NCI-H2196 treated with DMSO at 0.1 percent for 48 hours (cell line): Measurements from ENCODE around the gene KLK7.
A peak's percentile ranks its signal among the peaks of the same experiment; 100 is the strongest.

Source experiments
- DNase-seq: peaks from one replicate; lab custom pipeline; 2025; ENCODE audit not compliant: unreplicated experiment; lab: John Stamatoyannopoulos, UW

Gene KLK7

DNA sequence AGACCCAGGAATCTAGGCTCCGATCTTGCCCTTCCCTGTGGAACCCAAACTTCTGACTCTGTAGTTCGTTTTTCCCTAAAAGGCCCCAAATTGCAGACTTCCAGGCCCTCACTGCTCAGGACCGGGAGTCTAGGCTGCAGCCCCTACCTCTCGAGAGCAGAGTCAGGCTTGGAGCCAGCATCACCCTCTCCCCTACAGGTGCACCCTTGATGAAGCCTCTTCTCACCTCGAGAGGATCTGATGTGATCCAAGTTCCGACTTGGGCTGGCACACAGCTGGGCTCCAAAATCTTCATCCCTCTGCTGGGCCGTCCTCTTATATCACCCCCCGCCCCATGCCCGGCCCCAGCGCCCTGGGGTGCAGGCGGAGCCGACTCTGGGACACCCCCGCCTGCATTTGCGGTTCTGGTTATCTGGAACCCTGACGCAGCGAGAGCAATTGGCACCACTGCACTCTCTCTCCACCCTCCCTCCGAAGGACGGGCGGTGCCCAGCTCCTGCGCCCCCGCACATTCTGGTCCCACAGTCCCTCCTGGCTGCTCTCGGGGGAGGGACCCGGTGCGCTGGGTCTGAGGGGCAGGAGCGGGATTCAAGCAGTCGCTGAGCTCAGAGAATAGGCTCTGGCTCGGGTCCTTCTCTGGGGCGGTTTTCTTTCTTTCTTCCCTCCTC lies at the start of gene KLK7:
Gene KLK7, minus strand, starts transcription at position 293 of the 668 bp plus-strand sequence. CDS start 1,518 bp downstream, outside the sequence.
- DNase-seq: no peak

DNA sequence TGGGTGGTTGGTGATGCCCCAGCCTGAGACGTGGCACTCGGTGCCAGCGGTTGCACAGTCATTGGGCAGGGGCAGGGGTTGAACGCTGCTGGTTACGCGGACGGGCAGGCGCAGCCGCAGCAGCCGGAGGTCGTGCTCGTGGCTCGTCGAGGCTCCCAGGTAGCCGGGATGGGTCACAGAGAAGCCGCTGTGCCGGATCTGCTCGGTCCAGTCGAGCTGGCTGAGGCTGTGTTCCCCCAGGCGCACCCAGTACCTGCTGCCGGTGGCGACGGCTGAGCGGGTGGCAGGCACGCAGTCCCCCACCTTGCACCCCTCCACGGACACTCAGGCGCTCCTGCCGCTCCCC lies 48.1 kb upstream of the KLK7 start:
- no peak for DNase-seq

DNA sequence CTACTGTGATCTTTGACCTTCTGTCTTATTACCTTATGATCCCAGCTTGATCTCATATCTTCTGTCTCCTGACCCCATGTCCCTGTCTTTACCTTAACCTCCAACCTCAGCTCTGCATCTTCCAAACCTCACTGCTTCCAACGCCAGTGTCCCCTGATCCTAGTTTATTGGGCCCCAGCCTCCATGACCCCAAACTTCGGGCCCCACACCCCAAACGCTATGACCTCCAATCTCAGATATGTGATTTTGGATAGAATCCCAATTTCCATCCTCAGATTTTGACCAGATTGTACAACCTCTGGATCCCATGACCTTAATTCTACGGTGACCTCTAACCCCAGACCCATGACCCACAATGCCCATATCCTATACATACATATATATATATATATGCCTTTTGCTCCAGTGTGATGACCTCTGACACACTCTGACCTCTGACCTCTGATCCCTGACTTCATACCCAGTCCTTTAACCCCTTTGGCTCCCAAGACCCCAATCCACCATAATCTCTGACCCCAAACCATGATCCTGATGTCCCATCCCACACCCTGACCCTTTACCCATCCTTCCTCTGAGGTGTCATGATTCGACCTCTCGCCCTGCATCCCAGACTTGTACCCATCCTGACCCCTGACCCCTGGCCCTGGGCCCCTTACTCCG lies 47.6 kb upstream of the KLK7 start:
- DNase-seq: no peak

DNA sequence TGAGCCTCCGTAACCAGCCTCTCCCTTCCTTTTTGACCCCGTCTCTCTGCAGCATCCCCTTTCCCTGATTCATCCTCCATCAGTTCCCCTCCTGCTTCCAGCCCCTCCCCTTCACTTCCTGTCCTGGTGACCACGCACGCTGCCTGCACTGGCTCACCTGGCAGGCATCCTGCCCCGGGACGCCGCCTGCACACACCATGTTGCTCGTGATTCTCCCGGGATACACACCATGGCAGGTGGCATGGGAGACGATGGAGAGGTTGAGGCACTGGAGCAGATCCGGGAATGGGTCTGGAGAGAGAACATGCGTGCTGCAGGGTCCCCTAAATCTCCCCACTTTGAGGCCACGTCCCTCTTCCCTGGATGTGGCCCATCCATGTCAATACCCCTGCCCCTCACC lies 46.9 kb upstream of the KLK7 start:
- no peak for DNase-seq

DNA sequence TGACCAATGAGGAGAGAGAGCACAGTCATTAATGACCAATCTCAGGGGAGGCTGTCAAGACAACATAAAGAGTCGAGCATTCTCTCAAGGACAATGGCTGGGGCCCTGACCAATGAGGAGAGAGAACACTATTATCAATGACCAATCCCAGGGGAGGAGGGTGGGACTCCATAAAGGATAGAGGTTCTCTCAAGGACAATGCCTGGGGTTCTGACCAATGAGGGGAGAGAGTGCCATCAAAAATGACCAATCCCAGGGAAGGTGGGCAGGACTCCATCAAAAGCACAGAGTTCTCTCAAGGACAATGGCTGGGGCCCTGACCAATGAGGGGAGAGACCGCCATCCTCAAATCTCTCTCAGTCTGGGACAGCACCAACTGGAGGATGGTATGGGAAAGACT lies 46.0 kb upstream of the KLK7 start:
- no peak for DNase-seq

DNA sequence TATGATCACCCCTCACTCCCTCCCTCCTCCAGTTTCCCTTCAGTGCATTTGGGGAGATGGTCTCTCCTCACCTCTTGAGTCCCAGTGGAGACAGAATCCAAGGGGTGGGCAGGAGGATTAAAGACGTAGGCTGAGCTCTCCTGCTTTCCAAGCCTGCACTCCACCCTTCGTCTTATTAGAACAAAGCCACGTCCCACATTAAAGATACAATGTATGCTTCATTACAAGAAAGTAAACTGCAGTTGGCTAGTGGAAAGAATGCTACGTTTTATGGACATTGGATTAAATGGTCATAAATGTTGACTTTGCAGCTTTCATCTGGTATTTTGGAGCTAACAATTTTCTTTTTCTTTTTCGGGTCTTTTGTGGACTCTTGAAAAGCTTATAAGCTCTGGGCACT lies 44.2 kb upstream of the KLK7 start:
- DNase-seq: no peak

DNA sequence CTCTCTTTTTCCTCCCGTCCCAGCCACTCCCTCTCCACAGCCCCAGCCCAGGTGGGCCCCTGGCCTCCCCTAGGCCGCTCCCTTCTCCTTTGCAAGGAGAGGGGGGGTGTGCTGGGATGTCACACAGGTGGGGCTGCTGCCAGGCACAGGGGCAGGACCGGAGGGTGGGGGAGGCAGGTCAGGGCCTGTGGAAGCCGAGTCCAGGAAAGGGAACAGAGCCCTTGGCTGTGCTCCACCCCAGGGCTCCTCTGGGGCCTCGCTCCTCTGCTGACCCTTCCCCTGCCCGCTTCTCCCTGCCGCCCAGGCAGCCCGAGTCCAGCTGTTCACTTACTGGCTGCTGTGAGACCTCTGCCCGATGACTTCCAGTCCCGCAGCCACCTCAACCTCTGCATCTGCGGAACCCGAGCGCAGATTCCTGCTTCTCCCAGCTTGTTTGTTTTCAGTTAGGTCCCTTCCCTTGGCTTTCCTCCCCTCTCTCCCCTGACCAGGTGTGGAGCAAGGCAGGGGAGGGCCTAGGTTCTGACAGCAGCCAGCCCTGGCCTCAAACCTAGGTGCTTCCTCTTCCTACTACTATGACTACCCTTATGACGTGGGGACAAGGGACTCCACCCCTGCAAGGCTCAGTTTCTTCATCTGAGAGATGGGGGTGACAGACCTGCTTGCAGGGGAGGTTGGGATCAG lies 43.5 kb upstream of the KLK7 start:
- DNase-seq: no peak

DNA sequence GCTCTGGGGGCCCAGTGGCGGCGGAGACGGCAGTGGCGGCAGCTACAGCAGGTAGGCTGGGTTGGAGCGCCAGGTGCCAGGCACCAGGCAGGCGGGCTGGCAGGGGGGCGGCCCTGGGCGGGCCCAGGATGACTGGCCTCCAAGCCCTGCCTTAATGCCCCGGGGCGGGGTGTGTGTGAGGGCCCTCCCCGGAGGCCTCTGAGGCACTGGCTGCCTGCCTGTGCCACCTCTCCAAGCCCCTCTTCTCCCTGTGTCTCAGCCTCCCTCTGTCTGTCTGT lies 42.8 kb upstream of the KLK7 start, which contains the start of gene KLK11:
Gene KLK11, minus strand, starts transcription at position 63 of the 278 bp plus-strand sequence. CDS start 985 bp downstream, outside the sequence.
- DNase-seq: peak; percentile 63

DNA sequence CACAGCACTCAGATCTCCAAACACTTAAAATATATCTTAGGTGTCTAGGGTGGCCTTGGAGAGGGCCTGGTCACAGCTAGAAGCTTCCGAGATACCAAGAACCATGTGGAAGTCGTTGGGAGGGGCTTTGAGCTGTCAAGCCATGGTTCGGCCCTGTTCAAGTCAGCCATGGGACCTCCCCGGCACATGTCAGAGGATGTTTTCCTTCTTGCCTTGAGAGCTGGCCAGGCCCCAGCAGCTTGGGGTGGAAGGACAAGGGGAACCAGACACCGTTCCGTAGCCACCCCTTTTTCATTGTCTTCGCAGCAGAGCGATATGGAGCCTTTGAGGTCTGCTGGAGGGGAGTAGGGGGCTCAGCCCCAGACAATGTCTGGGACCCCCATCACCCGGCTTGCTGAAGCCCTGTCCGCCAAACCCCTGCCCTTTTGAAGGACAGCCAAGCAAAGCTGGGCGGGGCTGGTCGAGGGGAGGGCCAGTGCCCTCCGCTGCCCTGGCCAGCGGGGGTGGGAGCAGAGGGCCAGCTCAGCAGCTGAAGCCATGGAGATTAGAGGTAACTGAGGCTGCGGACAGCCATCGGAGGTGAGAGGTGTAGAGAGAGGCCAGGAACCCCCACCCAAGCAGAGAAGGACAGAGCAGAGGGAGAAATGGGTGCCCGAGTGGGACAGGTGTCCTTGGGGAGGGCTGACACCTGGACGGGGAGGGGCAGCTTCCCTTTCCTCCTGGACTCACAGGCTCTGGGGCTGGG lies 42.3 kb upstream of the KLK7 start:
- DNase-seq: peak; percentile 63

DNA sequence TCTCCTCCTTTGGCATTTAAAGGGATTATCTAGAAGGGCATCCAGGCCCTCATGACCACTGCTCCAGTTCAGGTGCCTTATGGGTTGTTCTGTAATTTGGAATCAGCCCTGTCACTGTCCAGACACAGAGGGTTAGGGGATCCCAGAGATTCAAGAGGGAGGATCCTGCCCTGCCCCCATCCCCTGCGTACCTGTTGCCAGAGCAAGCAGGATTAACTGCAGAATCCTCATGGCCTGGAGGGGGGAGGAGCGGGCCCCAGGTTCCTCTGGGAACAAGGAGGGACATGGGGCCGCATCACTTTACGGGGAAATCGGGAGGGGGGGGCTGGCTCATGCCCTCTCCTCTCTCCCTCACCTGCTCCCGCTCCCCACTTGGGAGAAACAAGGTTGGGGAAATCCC lies 41.7 kb upstream of the KLK7 start:
- no peak for DNase-seq

DNA sequence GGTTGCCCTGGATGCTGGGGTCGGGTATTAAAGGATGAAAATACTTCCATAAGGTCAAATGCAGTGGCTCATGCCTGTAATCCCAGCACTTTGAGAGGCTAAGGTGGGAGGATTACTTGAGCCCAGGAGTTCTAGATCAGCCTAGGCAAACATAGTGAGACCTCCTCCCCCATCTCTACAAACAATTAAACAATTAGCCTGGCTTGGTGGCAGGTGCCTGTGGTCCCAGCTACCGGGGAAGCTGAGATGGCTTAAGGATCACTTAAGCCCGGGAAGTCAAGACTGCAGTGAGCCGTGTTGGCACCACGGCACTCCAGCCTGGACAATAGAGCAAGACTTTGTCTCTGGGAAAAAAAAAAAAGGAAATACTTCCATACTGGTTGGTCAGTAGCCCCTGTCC lies 41.2 kb upstream of the KLK7 start:
- DNase-seq: peak; percentile 58

DNA sequence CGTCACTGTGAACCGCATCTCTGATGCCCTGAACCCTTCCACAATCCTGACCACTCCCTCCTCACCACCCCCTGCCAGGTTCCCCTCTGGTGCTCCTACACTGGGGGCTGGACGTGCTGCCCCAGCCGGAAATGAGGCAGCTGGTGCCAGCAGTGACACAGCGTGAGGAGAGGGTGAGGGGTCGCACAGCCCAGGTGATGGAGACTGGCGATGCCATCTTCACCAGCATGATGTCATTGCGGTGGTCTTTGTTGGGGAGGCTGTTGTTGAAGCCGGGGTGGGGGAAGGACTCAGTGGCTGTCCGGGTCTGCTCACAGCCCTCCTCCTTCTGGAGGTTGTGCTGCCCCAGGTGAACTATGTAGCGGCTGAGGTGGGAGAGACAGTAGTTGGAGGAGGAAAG lies 40.2 kb upstream of the KLK7 start:
- DNase-seq: no peak

DNA sequence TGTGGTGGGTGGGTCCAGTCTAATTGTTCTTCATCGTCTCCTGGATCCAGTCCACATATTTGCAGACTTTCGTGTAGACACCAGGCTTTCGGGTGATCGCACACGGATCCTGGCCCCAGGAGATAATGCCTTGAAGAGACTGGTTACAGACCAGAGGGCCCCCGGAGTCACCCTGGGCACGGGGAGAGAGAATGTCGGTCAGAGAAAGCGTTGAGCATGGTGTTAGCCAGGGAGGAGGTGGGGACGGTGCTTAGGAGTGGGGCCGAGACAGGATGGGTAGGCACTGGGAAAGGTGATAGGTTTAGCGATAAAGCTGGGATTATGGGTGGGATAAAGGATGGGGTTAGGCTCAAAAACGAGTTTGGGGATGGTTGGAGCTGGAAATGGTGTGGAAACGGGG lies 38.8 kb upstream of the KLK7 start:
- no peak for DNase-seq

DNA sequence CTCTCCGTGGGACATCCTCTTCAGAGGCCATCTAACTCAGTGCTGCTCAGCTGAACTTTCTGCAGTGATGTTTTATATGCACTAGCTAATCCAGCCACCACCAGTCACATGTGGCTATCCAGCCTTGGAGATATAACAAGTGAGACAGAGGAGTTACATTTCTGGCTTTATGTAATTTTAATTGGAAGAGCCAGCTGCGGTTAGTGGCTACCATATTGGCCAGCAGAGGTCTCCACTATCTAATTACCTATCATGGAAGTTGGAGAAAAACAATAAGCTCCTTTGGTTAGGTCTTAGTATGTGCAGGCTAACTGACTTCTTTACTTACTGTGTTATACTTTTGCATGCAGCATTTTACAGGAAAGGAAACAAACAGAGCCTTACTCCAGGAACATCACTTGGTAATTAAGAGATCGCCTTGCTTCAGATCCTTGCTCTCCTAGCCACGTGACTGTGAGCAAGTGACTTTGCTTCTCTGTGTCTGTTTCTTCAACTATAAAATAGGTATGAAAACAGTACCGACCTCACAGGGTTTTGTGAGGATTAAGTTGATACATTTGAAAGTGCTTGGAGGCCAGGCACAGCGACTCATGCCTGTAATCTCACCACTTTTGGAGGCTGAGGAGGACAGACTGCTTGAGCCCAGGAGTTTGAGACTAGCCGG lies 37.4 kb upstream of the KLK7 start:
- DNase-seq: peak; percentile 70

DNA sequence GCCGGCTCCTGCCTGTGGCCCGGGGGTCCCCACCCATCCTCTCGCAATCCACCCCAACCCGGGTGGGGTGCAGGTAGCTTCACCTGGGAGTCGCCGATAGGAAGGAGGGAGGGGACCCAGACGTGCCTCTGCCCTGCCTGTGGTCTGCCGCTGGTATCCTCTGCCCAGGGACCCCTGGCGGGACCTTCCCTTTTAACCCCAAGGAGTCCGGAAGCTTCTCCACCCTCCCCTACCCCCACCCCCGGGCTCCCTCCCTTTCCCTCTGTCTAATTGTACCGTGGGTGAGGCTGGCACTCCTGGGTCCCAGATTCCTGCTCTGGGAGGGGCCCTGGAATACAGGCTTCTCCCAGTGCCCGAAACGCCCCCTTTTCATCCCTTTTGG lies 35.8 kb upstream of the KLK7 start, which contains the start of gene KLK10:
Gene KLK10, minus strand, starts transcription at position 166 of the 382 bp plus-strand sequence. CDS start 579 bp downstream, outside the sequence.
- DNase-seq: no peak

DNA sequence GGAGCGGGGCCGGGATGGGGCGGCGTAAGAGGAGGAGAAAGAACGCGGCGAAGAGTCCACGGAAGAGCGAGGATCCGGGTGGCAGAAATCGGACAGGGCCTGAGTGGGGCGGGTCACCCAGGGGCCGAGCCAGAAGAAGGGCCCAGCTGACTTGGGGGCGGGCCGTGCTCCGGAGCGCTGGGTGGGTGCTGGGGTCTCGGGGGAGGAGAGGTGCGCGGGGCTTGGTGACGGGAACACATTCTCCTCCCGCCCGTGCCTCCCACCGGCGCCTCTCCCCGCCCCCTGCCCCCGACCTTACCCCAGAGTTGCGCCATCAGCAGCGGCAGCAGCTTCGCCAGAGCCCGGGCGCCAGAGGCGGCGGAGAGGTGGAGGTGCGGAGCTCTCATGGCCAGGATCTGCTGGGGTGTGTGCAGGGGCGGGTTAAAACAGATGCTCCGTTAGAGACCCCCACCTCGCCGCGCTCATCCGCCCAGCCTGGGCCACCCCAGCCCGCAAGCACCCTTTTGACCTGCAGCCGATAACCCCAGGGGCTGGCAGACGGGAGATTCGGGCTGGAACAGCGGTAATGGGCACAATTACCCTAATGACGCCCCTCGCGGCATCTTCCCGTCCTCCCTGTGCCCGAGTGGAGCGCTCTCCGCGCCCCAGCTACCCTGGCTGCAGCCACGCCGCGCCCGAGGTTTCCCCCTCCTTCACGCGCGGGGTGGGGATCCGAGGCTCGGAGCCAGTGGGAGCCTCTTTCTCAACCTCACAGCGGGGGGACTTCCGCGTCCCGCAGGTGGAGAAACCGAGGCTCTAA lies 35.2 kb upstream of the KLK7 start:
- no peak for DNase-seq

DNA sequence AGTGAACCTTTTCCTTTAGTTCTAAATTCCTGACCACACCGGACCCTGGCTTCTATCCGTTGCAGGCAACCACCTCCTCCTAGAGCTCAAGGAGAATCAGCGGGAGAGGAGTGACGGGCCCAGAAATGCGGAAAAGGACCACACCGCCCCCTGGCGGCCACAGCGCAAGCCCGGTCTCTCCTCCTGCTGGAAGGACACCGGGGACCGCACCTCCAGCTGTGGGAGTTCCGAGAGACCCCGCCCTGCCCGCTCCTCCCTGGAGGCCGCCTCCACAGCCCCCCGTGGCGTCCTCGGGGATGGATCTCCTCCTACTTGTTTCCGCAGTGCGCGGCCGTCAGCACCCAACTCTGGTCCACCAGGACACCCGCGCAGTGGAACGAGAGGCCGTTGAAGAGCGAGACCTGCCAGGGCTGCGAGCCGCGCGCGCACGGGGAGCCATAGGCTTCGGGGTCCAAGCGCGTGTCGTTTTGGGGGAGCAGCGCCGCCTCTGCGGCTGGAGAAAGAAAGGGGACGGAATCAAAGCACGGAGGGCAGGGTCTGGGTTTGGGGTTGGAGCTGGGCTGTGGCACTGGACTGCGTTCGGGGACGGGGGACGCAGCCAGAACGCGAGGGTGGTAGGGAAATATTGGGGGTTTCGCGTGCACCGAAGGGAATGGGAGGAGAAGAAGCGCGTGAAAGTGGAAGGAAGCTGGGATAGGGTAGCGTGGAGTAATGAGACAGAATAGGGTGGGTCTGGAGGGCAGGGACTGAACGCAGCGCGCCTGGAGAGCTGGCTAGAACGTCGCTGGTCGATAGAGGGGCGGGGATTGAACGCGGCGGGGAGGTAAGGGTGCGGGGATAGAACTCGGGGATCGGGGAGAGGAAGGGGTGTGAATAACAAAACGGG lies 33.3 kb upstream of the KLK7 start:
- peak; percentile 65 for DNase-seq

DNA sequence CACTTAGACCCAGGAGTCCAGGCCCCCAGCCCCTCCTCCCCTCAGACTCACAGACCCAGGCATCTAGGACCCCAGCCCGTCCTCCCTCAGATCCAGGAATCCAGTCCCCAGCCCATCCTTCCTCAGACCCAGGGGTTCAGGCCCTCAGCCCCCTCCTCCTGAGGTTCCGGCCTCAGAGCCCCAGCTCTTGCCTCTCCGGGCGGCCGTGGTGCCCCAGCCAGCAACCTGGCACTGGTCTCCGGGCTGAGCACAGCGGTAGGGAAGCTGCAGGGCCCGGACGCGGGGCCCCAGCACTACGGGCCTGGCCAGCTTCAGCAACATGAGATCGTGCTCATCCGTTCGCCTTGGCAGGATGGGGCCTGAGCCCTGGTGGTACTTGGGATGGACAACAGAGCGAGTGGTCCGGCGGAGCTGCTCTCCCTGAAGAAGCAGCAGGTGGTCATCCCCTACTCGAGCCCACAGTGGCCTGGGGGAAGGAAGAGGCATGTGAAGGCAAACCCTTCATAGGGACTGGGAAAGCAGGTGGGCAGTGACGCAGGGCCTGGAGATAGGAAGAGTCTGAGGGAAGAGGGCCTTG lies 32.1 kb upstream of the KLK7 start:
- no peak for DNase-seq

DNA sequence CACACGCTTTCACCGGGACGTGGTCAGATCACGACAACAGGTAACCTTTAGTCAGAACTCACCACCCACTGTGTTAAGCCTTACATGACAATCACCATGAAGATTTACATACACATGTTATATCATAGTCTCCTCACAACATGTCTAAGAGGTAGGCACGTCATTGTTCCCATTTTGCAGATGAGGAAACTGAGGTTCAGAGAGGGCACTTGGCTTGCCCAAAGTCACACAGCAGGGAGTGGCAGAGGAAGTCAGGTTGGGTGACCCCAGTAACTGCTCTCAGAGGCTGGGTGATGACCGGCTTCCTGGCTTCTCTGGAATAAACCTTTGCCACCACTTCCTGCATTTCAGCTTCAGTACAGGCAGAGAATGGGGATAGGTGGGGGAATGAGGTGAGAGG lies 30.5 kb upstream of the KLK7 start:
- DNase-seq: no peak
